HG03442 (cell line): Measurements from ENCODE around the gene VPS13D.

Source experiments
- ATAC-seq: cut with Tn5 transposase; IDR thresholded peaks from one replicate; pipeline ENCODE4 v1.9.1; 2021; ENCODE audit warnings: mild to moderate bottlenecking, moderate library complexity; ENCODE audit not compliant: unreplicated experiment

The VPS13D gene

DNA sequence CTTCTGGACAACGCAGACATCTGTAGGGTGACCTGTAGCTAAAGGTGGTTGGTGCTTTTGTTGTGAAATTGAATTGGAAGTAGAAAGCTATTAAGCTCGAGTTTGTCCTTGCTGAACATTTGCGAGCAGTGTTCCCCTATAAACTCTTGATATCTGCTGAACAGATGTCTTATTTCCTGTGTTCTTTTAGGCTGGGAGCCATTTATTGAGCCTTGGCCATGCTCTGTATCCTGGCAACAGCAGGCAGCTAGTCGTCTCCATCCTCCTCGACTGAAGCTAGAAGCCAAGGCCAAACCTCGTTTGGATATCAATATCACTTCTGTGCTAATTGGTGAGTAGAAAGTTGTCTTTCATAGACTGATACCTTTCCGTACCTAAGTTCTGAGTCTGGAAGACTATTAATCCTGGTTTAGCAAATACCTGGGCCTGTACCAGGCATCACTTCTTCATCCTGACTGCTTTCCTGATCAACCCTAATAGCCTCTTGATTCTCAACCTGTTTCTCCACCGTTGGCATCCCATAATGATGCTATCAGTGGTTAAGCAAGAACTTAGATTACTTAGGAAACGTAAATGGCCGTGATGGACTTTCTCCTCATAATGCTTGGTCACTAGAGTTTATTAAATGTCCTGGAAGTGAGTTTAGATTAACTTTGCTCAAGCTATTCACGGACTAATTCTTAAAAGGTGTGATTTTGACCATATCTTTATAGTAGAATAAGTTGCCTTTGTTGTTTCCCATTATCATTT, 103.4 kb downstream of the VPS13D start:
- no peak for ATAC-seq

DNA sequence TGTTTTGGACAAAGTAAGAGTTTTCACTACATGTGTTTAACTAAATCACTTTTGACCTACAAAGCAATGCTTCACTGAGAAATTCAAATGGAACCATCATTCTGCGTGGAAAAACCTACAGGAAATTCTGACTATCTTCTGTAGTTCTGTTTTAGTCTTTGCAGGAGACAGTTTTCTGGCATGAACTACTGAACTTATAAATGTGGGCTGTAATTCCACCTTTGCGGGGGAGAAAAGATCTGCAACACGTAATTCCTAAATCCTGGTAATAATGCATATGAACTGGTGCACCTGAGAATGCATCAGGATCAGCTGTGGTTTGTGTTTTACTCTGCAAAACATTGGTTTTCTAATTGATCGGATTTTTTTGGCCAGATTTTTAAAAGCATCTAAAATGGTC, 106.0 kb downstream of the VPS13D start:
- ATAC-seq: no peak

GRCh38 chr1:12336413-12336812, 106.6 kb downstream of the VPS13D start:
- no peak for ATAC-seq

DNA sequence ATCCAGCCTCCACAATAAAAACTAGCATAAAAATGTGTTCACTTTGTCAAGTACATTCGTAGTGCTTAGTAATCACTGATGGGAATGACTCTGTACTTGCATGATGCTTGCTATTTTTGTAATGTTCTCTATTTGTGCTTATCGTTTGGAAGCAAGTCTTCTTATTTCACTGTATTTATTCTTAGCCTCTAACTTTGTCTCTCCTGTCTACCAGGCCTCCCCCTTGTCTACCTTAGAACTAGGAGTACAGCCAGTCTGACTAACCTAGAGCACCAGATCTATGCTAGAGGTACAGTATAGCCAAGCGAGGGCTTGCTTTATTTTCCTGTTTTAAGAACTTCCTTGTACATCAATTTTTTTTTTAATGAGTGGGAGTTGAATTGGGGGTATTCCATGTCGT, 108.2 kb downstream of the VPS13D start:
- no peak for ATAC-seq

DNA sequence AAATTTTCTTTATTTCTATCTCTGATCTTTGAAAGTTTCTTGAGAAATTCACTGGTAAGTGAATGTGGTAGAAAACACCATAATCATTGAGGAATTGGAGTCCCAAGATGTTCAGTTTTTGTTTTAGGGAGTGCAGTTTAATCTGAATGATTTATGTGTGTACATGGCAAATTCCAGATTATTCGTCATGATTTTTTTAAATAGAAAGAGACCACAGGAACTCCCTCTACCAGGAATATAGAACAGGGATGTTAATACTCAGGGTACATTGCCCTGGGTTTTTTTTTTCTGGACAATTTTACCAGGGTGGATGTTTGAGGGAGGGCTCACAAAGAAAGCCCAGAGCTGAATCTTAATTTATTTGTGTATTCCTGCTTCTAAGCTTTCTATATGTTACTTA, 109.0 kb downstream of the VPS13D start:
- ATAC-seq: no peak

GRCh38 chr1:12339396-12339795, 109.6 kb downstream of the VPS13D start:
- ATAC-seq: no peak

GRCh38 chr1:12339811-12340543, 110.1 kb downstream of the VPS13D start:
- ATAC-seq: no peak

GRCh38 chr1:12340544-12340930, 110.7 kb downstream of the VPS13D start:
- no peak for ATAC-seq

DNA sequence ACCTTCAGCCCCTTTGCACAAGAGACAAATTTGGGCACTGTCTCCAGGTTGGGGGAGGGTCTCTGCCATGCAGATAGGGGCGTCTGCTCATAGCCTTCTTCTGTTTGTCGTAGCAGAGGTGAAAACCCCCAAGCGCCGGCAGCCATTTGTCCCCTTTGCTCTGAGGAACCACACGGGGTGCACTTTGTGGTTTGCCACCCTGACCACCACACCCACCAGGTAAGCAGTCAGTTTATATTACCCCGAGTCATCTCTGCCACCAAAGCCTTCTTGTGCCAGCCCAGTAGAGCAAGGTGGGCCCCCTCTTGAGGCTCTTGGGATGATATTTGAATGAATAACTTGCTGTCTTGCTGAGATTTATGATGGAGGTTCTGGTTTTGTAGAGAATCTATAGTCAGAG, 111.8 kb downstream of the VPS13D start:
- ATAC-seq: no peak

GRCh38 chr1:12342401-12343003, 112.7 kb downstream of the VPS13D start:
- no peak for ATAC-seq

GRCh38 chr1:12343823-12344487, 114.1 kb downstream of the VPS13D start:
- ATAC-seq: no peak

DNA sequence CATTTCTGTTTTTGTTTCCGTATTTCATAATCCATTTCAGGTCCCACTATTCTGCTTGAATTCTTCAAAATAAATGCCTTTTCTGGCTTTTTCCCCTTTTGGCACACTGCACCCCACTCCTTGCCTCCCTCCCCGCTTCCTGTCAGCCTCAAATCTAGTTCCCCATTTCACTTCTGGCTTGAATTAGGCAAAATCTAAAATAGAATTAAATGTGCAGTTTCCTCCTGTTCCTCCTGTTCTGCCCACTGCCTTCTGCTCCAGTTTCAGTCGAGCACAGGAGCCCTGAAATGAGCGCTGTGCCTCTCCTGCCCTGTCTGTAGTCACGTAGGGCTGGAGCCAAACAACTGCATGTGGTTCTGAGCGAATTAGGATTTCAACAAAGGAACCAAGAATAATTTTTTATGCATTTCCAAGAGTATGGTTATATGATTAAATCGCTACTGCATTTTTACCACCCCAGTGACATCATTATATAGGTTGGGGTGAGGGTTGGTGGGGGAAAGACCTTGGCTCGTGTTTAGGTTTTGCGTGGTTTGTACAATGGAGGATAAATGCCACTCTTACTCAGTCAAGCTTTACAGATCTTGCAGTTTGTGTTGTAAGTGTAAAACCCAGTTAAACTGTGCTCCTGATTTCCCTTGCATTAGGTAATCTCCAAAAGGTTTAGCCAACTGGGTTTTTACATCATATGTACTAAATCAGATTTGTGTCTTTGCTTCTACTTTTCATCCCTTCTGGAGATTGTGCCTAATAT, 114.9 kb downstream of the VPS13D start:
- no peak for ATAC-seq

DNA sequence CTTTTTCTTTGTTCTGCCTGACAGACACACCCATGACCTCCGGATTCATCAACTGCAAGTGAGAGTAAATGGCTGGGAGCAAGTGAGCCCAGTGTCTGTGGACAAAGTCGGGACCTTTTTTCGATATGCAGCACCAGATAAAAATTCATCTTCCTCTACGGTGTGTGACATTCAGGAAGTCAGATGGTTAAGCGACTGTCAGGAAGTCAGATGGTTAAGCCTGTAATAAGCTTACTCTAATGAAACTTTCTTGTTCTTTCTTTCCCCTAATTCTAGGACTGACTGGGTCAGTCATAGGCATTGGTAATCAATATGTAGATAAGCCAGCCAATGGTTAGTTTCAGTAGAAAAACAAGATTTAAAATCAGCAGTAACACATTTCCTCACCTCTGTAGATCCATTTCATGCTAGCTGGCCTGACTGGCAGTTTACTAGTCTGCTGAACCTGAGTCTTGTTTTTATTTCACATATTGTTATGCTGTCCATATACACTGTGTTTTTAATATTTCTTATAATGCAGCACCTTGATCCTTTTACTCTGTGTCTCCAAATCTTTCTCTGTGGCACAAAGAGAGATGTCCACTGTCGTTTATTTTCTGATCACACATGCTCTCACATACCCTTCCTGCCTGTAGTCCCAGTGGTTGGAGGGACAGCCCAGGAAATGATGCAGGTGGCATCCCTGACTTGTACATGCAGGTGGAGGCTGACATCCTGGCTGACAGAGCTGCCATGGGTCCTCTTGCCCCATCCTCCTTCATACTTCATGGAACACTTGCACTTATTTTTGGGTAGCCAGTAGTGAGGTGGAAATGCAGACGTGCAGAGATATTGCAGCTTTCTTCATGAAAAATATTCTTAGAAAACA, 115.8 kb downstream of the VPS13D start:
- ATAC-seq: no peak

- ATAC-seq: no peak
Measured at GRCh38 chr1:12346483-12347151, 116.8 kb downstream of the VPS13D start.

GRCh38 chr1:12348113-12348512, 118.3 kb downstream of the VPS13D start:
- ATAC-seq: no peak

DNA sequence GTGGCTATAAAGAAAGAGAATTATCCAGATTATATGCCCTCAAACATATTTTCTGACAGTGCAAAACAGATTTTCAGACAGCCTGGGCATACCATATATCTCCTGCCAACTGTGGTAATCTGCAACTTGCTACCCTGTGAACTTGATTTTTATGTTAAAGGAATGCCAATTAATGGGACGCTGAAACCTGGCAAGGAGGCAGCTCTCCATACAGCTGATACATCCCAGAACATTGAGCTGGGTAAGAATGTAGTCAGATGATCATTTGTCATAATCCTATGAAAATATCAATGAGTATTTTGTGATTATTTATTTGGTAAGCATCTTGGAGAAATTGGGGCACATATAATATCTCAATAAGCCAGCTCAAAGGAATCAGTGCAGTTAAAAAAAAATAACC, 124.2 kb downstream of the VPS13D start:
- no peak for ATAC-seq

- ATAC-seq: no peak
Measured at GRCh38 chr1:12356004-12356890, 126.4 kb downstream of the VPS13D start.

GRCh38 chr1:12358499-12358898, 128.7 kb downstream of the VPS13D start:
- ATAC-seq: no peak
